IMR-90 (cell line): ENCODE data around the gene ANKRD31.

Experiments
- CTCF ChIP-seq: conservative IDR thresholded peaks from 2 replicates; pipeline ENCODE4 v1.5.1; 2012; ENCODE audit warnings: mild to moderate bottlenecking, low read depth, low read length, improper control_type of control experiment
- MAZ ChIP-seq: IDR thresholded peaks from 2 replicates; pipeline ENCODE4 v1.6.1; 2012; ENCODE audit warnings: low read depth, mild to moderate bottlenecking, low read length, improper control_type of control experiment, moderate library complexity, borderline replicate concordance
- MXI1 ChIP-seq: IDR thresholded peaks from 2 replicates; pipeline ENCODE4 v1.6.1; 2012; ENCODE audit warnings: low read depth, mild to moderate bottlenecking, low read length, moderate library complexity, borderline replicate concordance
- POLR2A ChIP-seq: IDR thresholded peaks from 2 replicates; pipeline ENCODE4 v1.6.1; 2012; ENCODE audit warnings: mild to moderate bottlenecking, low read depth, low read length
- RAD21 ChIP-seq: IDR thresholded peaks from 2 replicates; pipeline ENCODE4 v1.6.1; 2012; ENCODE audit warnings: low read length, improper control_type of control experiment
- SMC3 ChIP-seq: fragments of 150-350 bp; IDR thresholded peaks from 2 replicates; pipeline ENCODE4 v1.6.1; 2016; ENCODE audit warnings: low read depth, mild to moderate bottlenecking, antibody characterized with exemption, low read length, moderate library complexity
- TF ChIP-seq, protein P1 (sequence below): fragments of 150-350 bp; IDR thresholded peaks from 2 replicates; pipeline ENCODE4 v1.6.1; 2016; ENCODE audit warnings: low read depth, mild to moderate bottlenecking, low read length, moderate library complexity, borderline replicate concordance

DNA sequence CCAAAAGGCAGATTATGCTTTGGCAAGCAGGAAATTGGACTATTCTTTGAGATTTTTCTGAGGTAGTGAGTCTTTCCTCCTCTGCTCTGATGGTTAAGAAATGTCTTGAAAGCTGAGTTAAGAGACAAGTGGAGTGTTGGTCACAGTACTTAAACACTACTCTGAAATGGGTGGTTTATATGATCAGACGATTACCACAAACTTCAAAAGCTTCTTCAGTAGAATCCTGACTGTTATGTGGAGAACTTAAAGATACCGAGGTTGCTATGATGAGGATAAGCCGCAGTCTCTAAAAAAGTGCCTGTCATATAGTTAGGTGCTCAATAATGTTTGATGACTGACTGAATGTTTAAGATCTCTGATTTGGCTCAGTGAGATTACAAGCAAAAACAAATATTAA lies 208.6 kb downstream of the ANKRD31 start:
- TF ChIP-seq POLR2A (no peak), SMC3 (no peak), MXI1 (no peak), CTCF (no peak), RAD21 (no peak), MAZ (no peak)
- TF ChIP-seq, protein P1, sequence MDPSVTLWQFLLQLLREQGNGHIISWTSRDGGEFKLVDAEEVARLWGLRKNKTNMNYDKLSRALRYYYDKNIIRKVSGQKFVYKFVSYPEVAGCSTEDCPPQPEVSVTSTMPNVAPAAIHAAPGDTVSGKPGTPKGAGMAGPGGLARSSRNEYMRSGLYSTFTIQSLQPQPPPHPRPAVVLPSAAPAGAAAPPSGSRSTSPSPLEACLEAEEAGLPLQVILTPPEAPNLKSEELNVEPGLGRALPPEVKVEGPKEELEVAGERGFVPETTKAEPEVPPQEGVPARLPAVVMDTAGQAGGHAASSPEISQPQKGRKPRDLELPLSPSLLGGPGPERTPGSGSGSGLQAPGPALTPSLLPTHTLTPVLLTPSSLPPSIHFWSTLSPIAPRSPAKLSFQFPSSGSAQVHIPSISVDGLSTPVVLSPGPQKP: no peak
